Stomach (tissue), 4 donors: Measurements from ENCODE around the gene B3GNT3.
A peak's percentile ranks its signal among the peaks of the same experiment; 100 is the strongest.

Experiments
- CTCF ChIP-seq, 7 experiments: fragments of 450-650 bp in 4 of 7; fragments of 200-600 bp in 3 of 7; sonication (generic) in 3 of 7; IDR thresholded peaks; one replicate each; pipeline ENCODE4 v1.5.1; 2016 to 2019; ENCODE audit warnings: antibody characterized with exemption in 7 of 7, control low read depth in 2 of 7, mild to moderate bottlenecking in 1 of 7
- EP300 ChIP-seq: sonication (generic); formaldehyde crosslinking; IDR thresholded peaks from one replicate; pipeline ENCODE4 v1.6.1; 2017; ENCODE audit warnings: antibody characterized with exemption
- POLR2A ChIP-seq, 4 donors: fragments of 450-650 bp; IDR thresholded peaks; one replicate each; pipeline ENCODE4 v1.6.1; 2016; ENCODE audit warnings: antibody characterized with exemption in 4 of 4, control low read depth in 2 of 4, mild to moderate bottlenecking in 1 of 4, moderate library complexity in 1 of 4
- POLR2AphosphoS5 ChIP-seq, 3 donors: sonication (generic); formaldehyde crosslinking; IDR thresholded peaks; one replicate each; pipeline ENCODE4 v1.6.1; 2016; ENCODE audit warnings: antibody characterized with exemption in 3 of 3

- TF ChIP-seq CTCF (IDR thresholded peaks at IDR 0.05): no peak
- TF ChIP-seq POLR2AphosphoS5 (IDR thresholded peaks at IDR 0.05): peak in 2 of 3 donors; percentile 13 to 40
- TF ChIP-seq EP300: no peak
- no peak for TF ChIP-seq POLR2A (IDR thresholded peaks at IDR 0.05)
Measured at GRCh38 chr19:17765069-17765618, 29.8 kb upstream of the B3GNT3 start.
